Urinary bladder (tissue), 4 donors: ENCODE data around the gene RNU1-2. TPM values are rescaled to one million over a fixed set of nuclear protein-coding genes. Genes with fewer than 3 reads are reported as not detected.
"Not testable (repeated sequence)": the region's sequence is repeated elsewhere in the genome, so short reads cannot be mapped to it uniquely, and the experiment has no call there.

ENCODE experiments used
- DNase-seq: peaks from one replicate; pipeline ENCODE4 v3.0.0-alpha.2; 2015; ENCODE audit errors: extremely low spot score
- H3K27ac ChIP-seq: one replicate; pipeline ENCODE4 v1.5.1; 2013; ENCODE audit warnings: low read depth, mild to moderate bottlenecking, moderate library complexity
- H3K36me3 ChIP-seq: one replicate; pipeline ENCODE4 v1.6.1; 2013; ENCODE audit warnings: mild to moderate bottlenecking, moderate library complexity; ENCODE audit not compliant: insufficient read depth
- H3K4me1 ChIP-seq: one replicate; pipeline ENCODE4 v1.6.1; 2013; ENCODE audit warnings: mild to moderate bottlenecking, moderate library complexity; ENCODE audit not compliant: insufficient read depth
- H3K4me3 ChIP-seq: one replicate; pipeline ENCODE4 v1.5.1; 2013; ENCODE audit warnings: low read depth, low read length
- WGBS: extraction: QIAGEN DNeasy Blood & Tissue Kit; methylation state at CpG from one replicate; pipeline ENCODE4 v1.1.7; 2013; 5-methylcytosine and 5-hydroxymethylcytosine counted together
- polyA plus RNA-seq: library from polyadenylated mRNA; stranded (reverse); fragments of 200-250 nt; gene quantifications from one replicate; pipeline ENCODE4 v1.2.3, GENCODE V29; 2013
- total RNA-seq: library from RNA; depleted of rRNA; stranded (reverse); fragments of >200 nt; gene quantifications from one replicate; pipeline ENCODE4 v1.2.3, GENCODE V29; 2014
- donor health status: healthy with polysubstance abuse.
- donor health status: healthy.

Gene RNU1-2
- total and polyA plus RNA-seq, 2 donors = under 0.01 TPM; not detected in 1

GRCh38 chr1:16921391-16922185, 25.8 kb downstream of the RNU1-2 start, which contains the start of gene CROCC:
TSS of gene CROCC (plus strand) at chr1:16921931. CDS start at chr1:16922019, 88 bp downstream.
- H3K4me1 ChIP-seq = no peaks in the 10 kb centered on the region
- no peaks in the 10 kb centered on the region for H3K36me3 ChIP-seq
- DNase-seq = peak; percentile 39
- H3K27ac ChIP-seq = no peak within 1 kb of the TSS
- WGBS = 25% methylated on average over 17 of the region's 17 CpGs
- H3K4me3 ChIP-seq = no peak within 1 kb of the TSS

- Histone ChIP-seq H3K27ac (no peak overlapping the region), H3K4me3 (no peak overlapping the region), H3K4me1 (no peaks in the 10 kb centered on the region), H3K36me3 (no peaks in the 10 kb centered on the region)
- no peak for DNase-seq
- WGBS = 93% methylated on average over 10 of the region's 10 CpGs
These were observed 26.7 kb downstream of the RNU1-2 start for GRCh38 chr1:16922466-16922865.

GRCh38 chr1:16922885-16923431, 27.2 kb downstream of the RNU1-2 start:
- no peak overlapping the region for H3K27ac ChIP-seq
- H3K36me3 ChIP-seq = no peaks in the 10 kb centered on the region
- DNase-seq = no peak
- no peak overlapping the region for H3K4me3 ChIP-seq
- H3K4me1 ChIP-seq = no peaks in the 10 kb centered on the region
- WGBS = 87% methylated on average over 18 of the region's 18 CpGs

GRCh38 chr1:16924216-16924918, 28.6 kb downstream of the RNU1-2 start:
- 89% methylated on average over 23 of the region's 23 CpGs for WGBS
- Histone ChIP-seq H3K27ac (no peak overlapping the region), H3K36me3 (no peaks in the 10 kb centered on the region), H3K4me1 (no peaks in the 10 kb centered on the region), H3K4me3 (no peak overlapping the region)
- DNase-seq = no peak

- H3K36me3 ChIP-seq = no peaks in the 10 kb centered on the region
- H3K4me3 ChIP-seq = no peak overlapping the region
- no peak for DNase-seq
- H3K4me1 ChIP-seq = no peaks in the 10 kb centered on the region
- 86% methylated on average over 13 of the region's 13 CpGs for WGBS
- H3K27ac ChIP-seq = no peak overlapping the region
These were observed 29.2 kb downstream of the RNU1-2 start for GRCh38 chr1:16924919-16925477.

- H3K4me1 ChIP-seq = no peaks in the 10 kb centered on the region
- no peak overlapping the region for H3K4me3 ChIP-seq
- no peak overlapping the region for H3K27ac ChIP-seq
- 88% methylated on average over 13 of the region's 13 CpGs for WGBS
- DNase-seq = peak; percentile 66
- no peaks in the 10 kb centered on the region for H3K36me3 ChIP-seq
These were observed 30.1 kb downstream of the RNU1-2 start for GRCh38 chr1:16925635-16926490.

GRCh38 chr1:16926491-16927073, 30.8 kb downstream of the RNU1-2 start:
- Histone ChIP-seq H3K27ac (no peak overlapping the region), H3K4me3 (no peak overlapping the region), H3K4me1 (no peaks in the 10 kb centered on the region), H3K36me3 (no peaks in the 10 kb centered on the region)
- DNase-seq = peak; percentile 69
- WGBS = 63% methylated on average over 10 of the region's 10 CpGs

- DNase-seq = no peak
- H3K27ac ChIP-seq = no peak overlapping the region
These were observed 31.5 kb downstream of the RNU1-2 start for GRCh38 chr1:16927256-16927655.

GRCh38 chr1:16927711-16928485, 32.1 kb downstream of the RNU1-2 start:
- Histone ChIP-seq H3K36me3 (no peaks in the 10 kb centered on the region), H3K4me1 (no peaks in the 10 kb centered on the region), H3K27ac (no peak overlapping the region), H3K4me3 (no peak overlapping the region)
- 87% methylated on average over 13 of the region's 13 CpGs for WGBS
- no peak for DNase-seq

More at GRCh38 chr1:16927256-16927655, 31.5 kb downstream of the RNU1-2 start:
- 90% methylated on average over 14 of the region's 14 CpGs for WGBS
- Histone ChIP-seq H3K4me1 (no peaks in the 10 kb centered on the region), H3K36me3 (no peaks in the 10 kb centered on the region), H3K4me3 (no peak overlapping the region)

- not testable (repeated sequence) for H3K4me1 ChIP-seq
These were observed 33.6 kb downstream of the RNU1-2 start for GRCh38 chr1:16929146-16930041.

GRCh38 chr1:16931206-16931934, 35.6 kb downstream of the RNU1-2 start:
- not testable (repeated sequence) for H3K36me3 ChIP-seq, H3K27ac ChIP-seq, H3K4me3 ChIP-seq, H3K4me1 ChIP-seq, DNase-seq
- WGBS = 87% methylated on average over 18 of the region's 18 CpGs

More at GRCh38 chr1:16929146-16930041, 33.6 kb downstream of the RNU1-2 start:
- DNase-seq, H3K36me3 ChIP-seq, H3K4me3 ChIP-seq, H3K27ac ChIP-seq: not testable (repeated sequence)
- 82% methylated on average over 24 of the region's 24 CpGs for WGBS
